Psoas muscle (tissue), 8 donors: Measurements from ENCODE around the gene TRAPPC12. TPM values are rescaled to one million over a fixed set of nuclear protein-coding genes. Genes with fewer than 3 reads are reported as not detected.

Source experiments
- ATAC-seq, 4 donors: fragments of 200-7000 bp; cut with Tn5 transposase; one replicate each; pipeline ENCODE4 v1.9.1; 2020; ENCODE audit warnings: moderate library complexity in 3 of 4, mild to moderate bottlenecking in 2 of 4
- DNase-seq, 2 donors: peaks; one replicate each; pipeline ENCODE4 v3.0.0-alpha.2; 2020
- H3K27ac ChIP-seq: fragments of 200-600 bp; one replicate; pipeline ENCODE4 v1.8.0; 2022
- H3K27me3 ChIP-seq, 3 donors: fragments of 200-600 bp in 1 of 3; one replicate each; pipeline versions ENCODE4 v1.6.1 to v1.8.0; 2013 to 2022; ENCODE audit warnings: low read length in 2 of 3, mild to moderate bottlenecking in 2 of 3, moderate library complexity in 1 of 3; ENCODE audit not compliant: insufficient read depth in 3 of 3
- H3K36me3 ChIP-seq, 2 donors: fragments of 200-600 bp in 1 of 2; one replicate each; pipeline versions ENCODE4 v1.6.1 to v1.8.0; 2013 to 2022; ENCODE audit warnings: low read depth in 1 of 2, mild to moderate bottlenecking in 1 of 2, moderate library complexity in 1 of 2; ENCODE audit not compliant: insufficient read depth in 1 of 2
- H3K4me1 ChIP-seq: fragments of 200-600 bp; one replicate; pipeline ENCODE4 v1.8.0; 2022
- H3K4me3 ChIP-seq: fragments of 200-600 bp; one replicate; pipeline ENCODE4 v1.8.0; 2022; ENCODE audit warnings: mild to moderate bottlenecking
- H3K9me3 ChIP-seq: fragments of 200-600 bp; one replicate; pipeline ENCODE4 v1.8.0; 2022
- CTCF ChIP-seq: fragments of 200-600 bp; IDR thresholded peaks from one replicate; pipeline ENCODE4 v1.8.0; 2022; ENCODE audit warnings: antibody characterized with exemption
- WGBS, 3 donors: extraction: QIAGEN DNeasy Blood & Tissue Kit; methylation state at CpG; one replicate each; pipeline versions ENCODE4 v1.1.6 to v1.1.7; 2013; 5-methylcytosine and 5-hydroxymethylcytosine counted together
- intact Hi-C, 2 donors: fragments of 100-400 bp; cut with DNase I; formaldehyde crosslinking; loops; one replicate each; pipeline versions ENCODE4 v1.11.0 to v1.14.2; 2022
- polyA plus RNA-seq, 3 donors: library from polyadenylated mRNA; stranded (reverse); fragments of 200-250 nt; gene quantifications; one replicate each; pipeline ENCODE4 v1.2.3, GENCODE V29; 2013
- total RNA-seq, 4 donors: library from RNA; stranded (reverse); fragmentation: NEBNext Ultra II Directional in 2 of 4; extraction: Animal tissue kit (Norgen Biotek cat#: 25700) in 2 of 4; gene quantifications; one replicate each; pipeline versions ENCODE4 v1.2.1 to v1.2.4, GENCODE V29; 2021 to 2023
- donor health status: healthy with polysubstance abuse.
- donor health status: DM: no; HTN: no; CAD: no; lungs with moderate emphysema.
- donor health status: Bipolar disorder and iron deficiency.
- donor health status: healthy.
- donor health status: DM: yes; HTN: yes; CAD: no.
- donor health status: DM: no; HTN: no; CAD: no.
- donor health status: DM: no; HTN: no; CAD: no.
- donor health status: DM: yes; HTN: yes; CAD: no.

Gene TRAPPC12
- total and polyA plus RNA-seq, 7 donors, result 28.7 to 90.3 (median 56.7) TPM

GRCh38 chr2:3483986-3484960 is 104.8 kb downstream of the TRAPPC12 start:
- Histone ChIP-seq H3K4me1 (peaks cover 9% of the 10 kb centered on the region), H3K27me3 (no peaks in the 10 kb centered on the region), H3K4me3 (no peak overlapping the region), H3K27ac (no peak overlapping the region), H3K36me3 (peaks cover 0 to 26% of the 10 kb centered on the region in 2 donors), H3K9me3 (no peaks in the 10 kb centered on the region)
- 92 to 95% (median 93%) methylated on average over 34 of the region's 34 CpGs for WGBS, 3 donors
- peak in 1 of 2 donors; percentile 34 for DNase-seq
- no peak for ATAC-seq
- intact Hi-C loops, result no loop called here
- TF ChIP-seq CTCF, result no peak

GRCh38 chr2:3485166-3485565 is 105.7 kb downstream of the TRAPPC12 start:
- Histone ChIP-seq H3K4me1 (peaks cover 9% of the 10 kb centered on the region), H3K27me3 (no peaks in the 10 kb centered on the region), H3K4me3 (no peak overlapping the region), H3K36me3 (peaks cover 0 to 17% of the 10 kb centered on the region in 2 donors), H3K9me3 (no peaks in the 10 kb centered on the region), H3K27ac (no peak overlapping the region)
- no peak for ATAC-seq
- intact Hi-C loops, result no loop called here
- WGBS, 3 donors, result 91 to 95% (median 93%) methylated on average over 11 of the region's 11 CpGs
- TF ChIP-seq CTCF, result no peak
- no peak for DNase-seq

GRCh38 chr2:3486047-3487027 is 106.8 kb downstream of the TRAPPC12 start:
- H3K27me3 ChIP-seq, result no peaks in the 10 kb centered on the region
- 82 to 84% (median 84%) methylated on average over 28 to 29 of the region's 29 CpGs for WGBS, 3 donors
- no peak overlapping the region for H3K27ac ChIP-seq
- ATAC-seq, result no peak
- H3K4me1 ChIP-seq, result peaks cover 9% of the 10 kb centered on the region
- no peak overlapping the region for H3K4me3 ChIP-seq
- H3K9me3 ChIP-seq, result no peaks in the 10 kb centered on the region
- intact Hi-C loops, result no loop called here
- DNase-seq, result peak in 1 of 2 donors; percentile 55
- H3K36me3 ChIP-seq, result peaks cover 0 to 12% of the 10 kb centered on the region in 2 donors
- no peak for TF ChIP-seq CTCF

- no peak overlapping the region for H3K4me3 ChIP-seq
- no peak overlapping the region for H3K27ac ChIP-seq
- H3K27me3 ChIP-seq, result no peaks in the 10 kb centered on the region
- DNase-seq (peak in 1 of 2 donors; percentile 50), ATAC-seq (peak in 1 of 4 donors; percentile 25)
- intact Hi-C loops, result no loop called here
- no peak for TF ChIP-seq CTCF
- peaks cover 0 to 12% of the 10 kb centered on the region in 2 donors for H3K36me3 ChIP-seq
- H3K4me1 ChIP-seq, result peaks cover 9% of the 10 kb centered on the region
- no peaks in the 10 kb centered on the region for H3K9me3 ChIP-seq
- WGBS, 3 donors, result 53 to 71% (median 62%) methylated on average over 9 of the region's 9 CpGs
These were observed 107.5 kb downstream of the TRAPPC12 start for GRCh38 chr2:3487028-3487425.
